ENCODE measurements around the gene SIVA1.
A peak's percentile ranks its signal among the peaks of the same experiment; 100 is the strongest.

The SIVA1 gene

DNA sequence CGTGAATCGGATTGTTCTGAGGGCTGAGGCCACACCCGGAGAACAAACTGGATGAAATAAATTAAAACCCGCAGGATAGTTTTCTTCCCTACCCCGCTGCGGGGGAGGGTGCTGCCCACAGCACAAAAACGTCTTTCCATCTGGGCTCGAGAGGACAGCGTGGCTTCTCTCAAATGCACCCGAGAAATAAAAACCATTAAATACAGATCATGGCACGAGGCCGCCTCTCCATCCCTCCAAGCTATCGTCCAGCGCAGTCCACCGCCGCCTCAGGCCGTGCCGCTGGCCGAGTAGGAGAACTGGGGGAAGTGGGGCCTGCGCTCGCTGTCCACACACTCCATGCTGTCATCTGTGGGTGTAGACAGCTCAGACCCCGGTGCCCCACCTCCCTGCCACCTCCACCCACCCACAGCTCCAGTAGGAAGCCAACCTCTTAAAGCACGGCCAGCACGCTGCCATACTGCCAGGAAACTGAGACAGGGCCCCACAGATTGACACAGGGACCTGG, 17.2 kb downstream of the SIVA1 start:
- no peak for DNase-seq (ENCODE audit: low read depth)
- TF ChIP-seq, protein P1, sequence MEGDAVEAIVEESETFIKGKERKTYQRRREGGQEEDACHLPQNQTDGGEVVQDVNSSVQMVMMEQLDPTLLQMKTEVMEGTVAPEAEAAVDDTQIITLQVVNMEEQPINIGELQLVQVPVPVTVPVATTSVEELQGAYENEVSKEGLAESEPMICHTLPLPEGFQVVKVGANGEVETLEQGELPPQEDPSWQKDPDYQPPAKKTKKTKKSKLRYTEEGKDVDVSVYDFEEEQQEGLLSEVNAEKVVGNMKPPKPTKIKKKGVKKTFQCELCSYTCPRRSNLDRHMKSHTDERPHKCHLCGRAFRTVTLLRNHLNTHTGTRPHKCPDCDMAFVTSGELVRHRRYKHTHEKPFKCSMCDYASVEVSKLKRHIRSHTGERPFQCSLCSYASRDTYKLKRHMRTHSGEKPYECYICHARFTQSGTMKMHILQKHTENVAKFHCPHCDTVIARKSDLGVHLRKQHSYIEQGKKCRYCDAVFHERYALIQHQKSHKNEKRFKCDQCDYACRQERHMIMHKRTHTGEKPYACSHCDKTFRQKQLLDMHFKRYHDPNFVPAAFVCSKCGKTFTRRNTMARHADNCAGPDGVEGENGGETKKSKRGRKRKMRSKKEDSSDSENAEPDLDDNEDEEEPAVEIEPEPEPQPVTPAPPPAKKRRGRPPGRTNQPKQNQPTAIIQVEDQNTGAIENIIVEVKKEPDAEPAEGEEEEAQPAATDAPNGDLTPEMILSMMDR (conservative IDR thresholded peaks at IDR 0.05; ENCODE audit: low read depth, low read length): no peak
- no peak overlapping the region for H3K4me3 ChIP-seq (ENCODE audit: low read length)

GRCh38 chr14:104770851-104771272, 17.9 kb downstream of the SIVA1 start:
- no peak for DNase-seq (ENCODE audit: low read depth)
- TF ChIP-seq, protein P1 (conservative IDR thresholded peaks at IDR 0.05; ENCODE audit: low read depth, low read length): peak; percentile 59
- no peak overlapping the region for H3K4me3 ChIP-seq (ENCODE audit: low read length)

DNA sequence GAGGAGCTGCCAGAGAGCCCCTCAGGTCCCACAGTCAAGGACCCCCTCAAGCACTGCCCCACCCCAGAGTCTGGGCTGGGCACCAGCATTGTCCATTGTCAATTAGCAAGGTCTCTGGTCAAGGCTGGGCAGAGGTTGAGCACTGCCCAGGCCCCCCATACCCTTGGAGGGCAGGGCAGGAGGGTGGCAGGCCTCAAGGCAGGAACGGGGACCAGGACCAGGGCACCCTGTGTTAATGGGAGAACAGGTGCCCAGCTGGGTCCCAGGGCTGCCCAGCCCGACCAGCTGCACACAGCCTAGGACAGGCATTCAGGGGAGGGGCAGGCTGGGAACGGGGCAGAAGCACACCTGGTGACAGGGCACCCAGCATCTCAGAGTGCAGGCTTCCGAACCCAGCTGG, 18.4 kb downstream of the SIVA1 start:
- no peak overlapping the region for H3K4me3 ChIP-seq (ENCODE audit: low read length)
- DNase-seq (ENCODE audit: low read depth): no peak
- TF ChIP-seq, protein P1 (conservative IDR thresholded peaks at IDR 0.05; ENCODE audit: low read depth, low read length): no peak

- no peak for DNase-seq (ENCODE audit: low read depth)
- no peak overlapping the region for H3K4me3 ChIP-seq (ENCODE audit: low read length)
- TF ChIP-seq, protein P1 (conservative IDR thresholded peaks at IDR 0.05; ENCODE audit: low read depth, low read length): no peak
Measured at GRCh38 chr14:104771918-104772706, 19.2 kb downstream of the SIVA1 start.

GRCh38 chr14:104772707-104773504, 20.0 kb downstream of the SIVA1 start:
- H3K4me3 ChIP-seq (ENCODE audit: low read length): no peak overlapping the region
- no peak for DNase-seq (ENCODE audit: low read depth)
- TF ChIP-seq, protein P1 (conservative IDR thresholded peaks at IDR 0.05; ENCODE audit: low read depth, low read length): no peak

DNA sequence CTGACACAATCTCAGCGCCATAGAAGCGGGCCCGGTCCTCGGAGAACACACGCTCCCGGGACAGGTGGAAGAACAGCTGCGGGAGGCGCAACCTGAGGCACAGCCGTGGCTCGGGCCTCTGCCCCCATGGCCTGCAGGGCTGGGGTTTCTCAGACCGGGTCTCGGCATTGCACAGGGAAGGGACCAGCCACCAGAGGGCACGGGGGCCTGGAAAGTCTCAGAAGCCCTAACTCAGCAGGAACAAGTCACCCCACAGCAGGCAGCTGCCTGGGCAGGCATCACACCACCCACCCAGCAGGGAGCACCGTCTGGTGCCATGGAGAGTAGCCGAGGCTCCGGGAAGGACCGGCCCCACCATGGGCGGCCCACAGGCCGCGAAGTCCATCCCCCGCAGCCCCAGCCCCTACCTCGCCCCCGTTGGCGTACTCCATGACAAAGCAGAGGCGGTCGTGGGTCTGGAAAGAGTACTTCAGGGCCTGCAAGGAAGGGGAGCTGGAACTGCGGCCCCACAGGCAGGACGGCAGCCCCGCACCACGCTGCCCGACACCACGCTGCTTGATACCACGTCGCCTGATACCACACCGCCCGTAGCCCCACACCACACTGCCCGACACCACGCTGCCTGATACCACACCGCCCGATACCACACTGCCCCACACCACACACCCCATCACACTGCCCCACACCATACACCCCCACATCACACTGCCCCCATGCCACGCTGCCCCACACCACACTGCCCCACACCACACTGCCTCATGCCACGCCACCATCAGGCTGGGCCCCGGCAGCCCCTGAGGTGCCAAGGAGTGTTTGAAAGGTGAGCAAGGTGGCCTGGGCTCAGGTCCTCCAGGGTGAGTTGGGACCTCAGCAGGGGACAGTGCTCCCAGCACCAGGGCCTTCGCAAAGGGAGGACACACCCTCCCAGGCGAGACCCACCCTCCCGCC, 20.8 kb downstream of the SIVA1 start:
- TF ChIP-seq, protein P1 (conservative IDR thresholded peaks at IDR 0.05; ENCODE audit: low read depth, low read length): no peak
- no peak for DNase-seq (ENCODE audit: low read depth)
- H3K4me3 ChIP-seq (ENCODE audit: low read length): no peak overlapping the region

All from retinal pigment epithelial cell (primary cell).